ENCODE data around the gene HPS4. TPM values are rescaled to one million over a fixed set of nuclear protein-coding genes. Genes with fewer than 3 reads are reported as not detected.

Gene HPS4
- total RNA-seq, 1 donor from 2014 or later, result 25.2 TPM

- H3K4me3 Mint-ChIP-seq (ENCODE audit: unreplicated experiment), result peak overlapping the region; percentile 97
- H3K79me2 ChIP-seq (ENCODE audit: insufficient read depth, low read length), result peaks cover 64% of the 10 kb centered on the region
- H3K4me1 Mint-ChIP-seq (ENCODE audit: low read depth, unreplicated experiment), result peaks cover 36% of the 10 kb centered on the region
Measured at GRCh38 chr22:26485806-26486390, 2.3 kb upstream of the HPS4 start.

DNA sequence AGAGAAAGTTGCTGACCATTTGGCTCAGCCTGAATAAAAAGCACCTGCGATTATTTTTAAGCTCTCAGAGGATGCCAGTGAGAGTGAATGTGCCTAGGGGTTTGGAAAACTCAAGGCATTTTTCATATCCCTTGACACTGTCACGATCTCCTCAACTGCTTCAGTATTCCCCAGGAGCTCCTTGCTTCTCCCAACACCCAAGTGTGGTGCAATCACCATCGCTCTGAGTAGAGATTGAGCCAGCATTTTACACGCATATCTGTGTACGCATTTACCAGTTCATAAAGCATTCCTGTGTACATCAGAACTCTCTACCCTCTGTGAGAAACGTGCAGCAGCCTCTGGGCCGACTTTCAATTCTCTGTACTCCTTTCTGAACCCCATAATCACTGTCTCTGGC, 1.4 kb upstream of the HPS4 start:
- no peaks in the 10 kb centered on the region for H3K9me3 Mint-ChIP-seq (ENCODE audit: unreplicated experiment)
- H3K27me3 Mint-ChIP-seq (ENCODE audit: low read depth, unreplicated experiment), result no peaks in the 10 kb centered on the region
- DNase-seq (ENCODE audit: low read depth) (no peak), FAIRE-seq (no peak)
- Histone ChIP-seq H4K20me1 (ENCODE audit: insufficient read depth, low read length) (no peaks in the 10 kb centered on the region), H3K79me2 (ENCODE audit: insufficient read depth, low read length) (peaks cover 72% of the 10 kb centered on the region), H3K9me3 (ENCODE audit: insufficient read depth, low read depth, low read length) (no peaks in the 10 kb centered on the region), H3K27ac (ENCODE audit: low read depth, low read length) (no peak overlapping the region), H3K9ac (ENCODE audit: low read length) (peak overlapping the region; percentile 99), H2AFZ (ENCODE audit: low read depth, low read length) (no peak overlapping the region), H3K4me1 (ENCODE audit: insufficient read depth, low read length) (peaks cover 20% of the 10 kb centered on the region), H3K36me3 (ENCODE audit: insufficient read depth, low read length) (peaks cover 29% of the 10 kb centered on the region), H3K4me3 (ENCODE audit: insufficient read depth, low read depth, low read length) (peak overlapping the region; percentile 99), H3K27me3 (ENCODE audit: insufficient read depth, low read length) (no peaks in the 10 kb centered on the region), H3K4me2 (ENCODE audit: low read length) (peak overlapping the region; percentile 100)
- peak overlapping the region; percentile 97 for H3K4me3 Mint-ChIP-seq (ENCODE audit: unreplicated experiment)
- TF ChIP-seq, protein P1, sequence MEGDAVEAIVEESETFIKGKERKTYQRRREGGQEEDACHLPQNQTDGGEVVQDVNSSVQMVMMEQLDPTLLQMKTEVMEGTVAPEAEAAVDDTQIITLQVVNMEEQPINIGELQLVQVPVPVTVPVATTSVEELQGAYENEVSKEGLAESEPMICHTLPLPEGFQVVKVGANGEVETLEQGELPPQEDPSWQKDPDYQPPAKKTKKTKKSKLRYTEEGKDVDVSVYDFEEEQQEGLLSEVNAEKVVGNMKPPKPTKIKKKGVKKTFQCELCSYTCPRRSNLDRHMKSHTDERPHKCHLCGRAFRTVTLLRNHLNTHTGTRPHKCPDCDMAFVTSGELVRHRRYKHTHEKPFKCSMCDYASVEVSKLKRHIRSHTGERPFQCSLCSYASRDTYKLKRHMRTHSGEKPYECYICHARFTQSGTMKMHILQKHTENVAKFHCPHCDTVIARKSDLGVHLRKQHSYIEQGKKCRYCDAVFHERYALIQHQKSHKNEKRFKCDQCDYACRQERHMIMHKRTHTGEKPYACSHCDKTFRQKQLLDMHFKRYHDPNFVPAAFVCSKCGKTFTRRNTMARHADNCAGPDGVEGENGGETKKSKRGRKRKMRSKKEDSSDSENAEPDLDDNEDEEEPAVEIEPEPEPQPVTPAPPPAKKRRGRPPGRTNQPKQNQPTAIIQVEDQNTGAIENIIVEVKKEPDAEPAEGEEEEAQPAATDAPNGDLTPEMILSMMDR (IDR thresholded peaks at IDR 0.05; ENCODE audit: insufficient read depth, low read depth, low read length), result no peak
- TF ChIP-seq EZH2 (IDR thresholded peaks at IDR 0.05; ENCODE audit: insufficient read depth, low read length), result no peak
- H3K27ac Mint-ChIP-seq (ENCODE audit: unreplicated experiment), result no peak overlapping the region
- H3K4me1 Mint-ChIP-seq (ENCODE audit: low read depth, unreplicated experiment), result peaks cover 38% of the 10 kb centered on the region
- peaks cover 10% of the 10 kb centered on the region for H3K36me3 Mint-ChIP-seq (ENCODE audit: low read depth, unreplicated experiment)

More at GRCh38 chr22:26485806-26486390, 2.3 kb upstream of the HPS4 start:
- Histone ChIP-seq H3K4me2 (ENCODE audit: low read length) (peak overlapping the region; percentile 100), H3K4me3 (ENCODE audit: insufficient read depth, low read depth, low read length) (peak overlapping the region; percentile 8), H3K36me3 (ENCODE audit: insufficient read depth, low read length) (peaks cover 36% of the 10 kb centered on the region), H3K9me3 (ENCODE audit: insufficient read depth, low read depth, low read length) (no peaks in the 10 kb centered on the region), H3K27ac (ENCODE audit: low read depth, low read length) (no peak overlapping the region), H3K27me3 (ENCODE audit: insufficient read depth, low read length) (no peaks in the 10 kb centered on the region), H2AFZ (ENCODE audit: low read depth, low read length) (no peak overlapping the region), H3K4me1 (ENCODE audit: insufficient read depth, low read length) (peaks cover 20% of the 10 kb centered on the region), H4K20me1 (ENCODE audit: insufficient read depth, low read length) (no peaks in the 10 kb centered on the region), H3K9ac (ENCODE audit: low read length) (no peak overlapping the region)
- DNase-seq (ENCODE audit: low read depth) (no peak), FAIRE-seq (no peak)
- H3K27me3 Mint-ChIP-seq (ENCODE audit: low read depth, unreplicated experiment), result no peaks in the 10 kb centered on the region
- no peak overlapping the region for H3K27ac Mint-ChIP-seq (ENCODE audit: unreplicated experiment)
- peaks cover 14% of the 10 kb centered on the region for H3K36me3 Mint-ChIP-seq (ENCODE audit: low read depth, unreplicated experiment)
- TF ChIP-seq EZH2 (IDR thresholded peaks at IDR 0.05; ENCODE audit: insufficient read depth, low read length), result no peak
- TF ChIP-seq, protein P1 (IDR thresholded peaks at IDR 0.05; ENCODE audit: insufficient read depth, low read depth, low read length), result no peak
- no peaks in the 10 kb centered on the region for H3K9me3 Mint-ChIP-seq (ENCODE audit: unreplicated experiment)

DNA sequence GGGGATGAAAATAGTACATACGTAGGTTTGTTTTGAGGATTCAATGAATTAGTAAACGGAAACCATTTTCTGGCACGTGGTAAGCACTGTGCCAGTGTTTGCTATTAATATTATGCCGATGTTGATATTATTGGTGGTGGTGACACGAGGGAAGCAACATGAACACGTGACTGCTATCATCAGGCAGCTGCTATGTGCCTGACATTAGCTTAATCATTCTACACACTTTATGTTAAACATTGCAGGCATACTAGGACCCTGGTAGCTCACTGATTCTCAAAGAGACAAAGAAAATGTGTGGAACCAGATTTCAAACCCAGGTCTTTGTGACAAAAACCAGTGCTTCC, 750 bp upstream of the HPS4 start:
- Mint-ChIP-seq H3K4me1 (ENCODE audit: low read depth, unreplicated experiment) (peaks cover 43% of the 10 kb centered on the region), H3K27ac (ENCODE audit: unreplicated experiment) (peak overlapping the region; percentile 70), H3K4me3 (ENCODE audit: unreplicated experiment) (peak overlapping the region; percentile 97), H3K36me3 (ENCODE audit: low read depth, unreplicated experiment) (peaks cover 10% of the 10 kb centered on the region), H3K9me3 (ENCODE audit: unreplicated experiment) (no peaks in the 10 kb centered on the region), H3K27me3 (ENCODE audit: low read depth, unreplicated experiment) (no peaks in the 10 kb centered on the region)
- peaks cover 23% of the 10 kb centered on the region for H3K36me3 ChIP-seq (ENCODE audit: insufficient read depth, low read length)
- FAIRE-seq (no peak), DNase-seq (ENCODE audit: low read depth) (no peak)
- H3K9ac ChIP-seq (ENCODE audit: low read length), result peak overlapping the region; percentile 99
- peak overlapping the region; percentile 100 for H3K4me2 ChIP-seq (ENCODE audit: low read length)
- H3K27me3 ChIP-seq (ENCODE audit: insufficient read depth, low read length), result no peaks in the 10 kb centered on the region
- H3K27ac ChIP-seq (ENCODE audit: low read depth, low read length), result peak overlapping the region; percentile 96
- TF ChIP-seq, protein P1 (IDR thresholded peaks at IDR 0.05; ENCODE audit: insufficient read depth, low read depth, low read length), result no peak
- TF ChIP-seq EZH2 (IDR thresholded peaks at IDR 0.05; ENCODE audit: insufficient read depth, low read length), result no peak
- peaks cover 79% of the 10 kb centered on the region for H3K79me2 ChIP-seq (ENCODE audit: insufficient read depth, low read length)
- peaks cover 24% of the 10 kb centered on the region for H3K4me1 ChIP-seq (ENCODE audit: insufficient read depth, low read length)
- peak overlapping the region; percentile 99 for H3K4me3 ChIP-seq (ENCODE audit: insufficient read depth, low read depth, low read length)
- H3K9me3 ChIP-seq (ENCODE audit: insufficient read depth, low read depth, low read length), result no peaks in the 10 kb centered on the region
- no peaks in the 10 kb centered on the region for H4K20me1 ChIP-seq (ENCODE audit: insufficient read depth, low read length)
- peak overlapping the region; percentile 90 for H2AFZ ChIP-seq (ENCODE audit: low read depth, low read length)
